MM.1S (cell line): ENCODE measurements around the gene ATP2B2.

Source experiments
- CTCF ChIP-seq: fragments of 300-600 bp; sonication (generic); IDR thresholded peaks from 2 replicates; pipeline ENCODE4 v1.5.1; 2016; ENCODE audit warnings: antibody characterized with exemption, low read length, mixed read lengths
- EZH2phosphoT487 ChIP-seq: fragments of 300-600 bp; sonication (generic); IDR thresholded peaks from 2 replicates; pipeline ENCODE4 v1.6.1; 2018; ENCODE audit warnings: antibody characterized with exemption, low read length

- TF ChIP-seq CTCF (no peak), EZH2phosphoT487 (no peak)
Observed at GRCh38 chr3:10371167-10371566, 134.2 kb downstream of the ATP2B2 start.
